IMR-90 (cell line): ENCODE data around the gene CARMIL1. TPM values are rescaled to one million over a fixed set of nuclear protein-coding genes. Genes with fewer than 3 reads are reported as not detected.

Experiments
- ATAC-seq: fragments of 200-7000 bp; cut with Tn5 transposase; 2 replicates; pipeline ENCODE4 v1.9.1; 2020; ENCODE audit warnings: low read depth, mild to moderate bottlenecking, moderate library complexity
- BruUV-seq: library from RNA; stranded (reverse); fragments of 400-500 nt; replicated peaks from 2 replicates; lab custom pipeline; 2021; lab: Mats Ljungman, UMichigan
- CTCF ChIA-PET: fragments of 300-600 bp; formaldehyde crosslinking; extraction: SDS; loops from one replicate; lab custom pipeline; 2021; ENCODE audit warnings: antibody characterized with exemption; lab: Yijun Ruan, JAX
- POLR2A ChIA-PET: fragments of 300-600 bp; sonication (Branson Sonifier 250); formaldehyde crosslinking; loops from one replicate; lab custom pipeline; 2022; ENCODE audit warnings: antibody characterized with exemption; ENCODE audit not compliant: unreplicated experiment; lab: Charles Lee
- DNase-seq: peaks from one replicate; pipeline ENCODE4 v3.0.0; 2013
- H2AFZ ChIP-seq: replicated peaks from 2 replicates; pipeline ENCODE3; 2013; ENCODE audit warnings: low read length, mild to moderate bottlenecking; ENCODE audit not compliant: poor library complexity
- H2AK5ac ChIP-seq: 2 replicates; pipeline ENCODE4 v1.6.1; 2013; ENCODE audit warnings: low read depth, low read length, inconsistent platforms
- H2AK9ac ChIP-seq: replicated peaks from 2 replicates; pipeline ENCODE3; 2013; ENCODE audit warnings: mild to moderate bottlenecking, low read depth, low read length, moderate library complexity; ENCODE audit not compliant: poor library complexity
- H2BK120ac ChIP-seq: 2 replicates; pipeline ENCODE4 v1.6.1; 2013; ENCODE audit warnings: low read depth, low read length, inconsistent platforms
- H2BK15ac ChIP-seq: 3 replicates; pipeline ENCODE4 v1.6.1; 2013; ENCODE audit warnings: low read depth, low read length, inconsistent platforms
- H2BK20ac ChIP-seq: 2 replicates; pipeline ENCODE4 v1.6.1; 2013; ENCODE audit warnings: low read depth, mild to moderate bottlenecking, inconsistent platforms, low read length, moderate library complexity
- H2BK5ac ChIP-seq: 2 replicates; pipeline ENCODE4 v1.6.1; 2013; ENCODE audit warnings: mild to moderate bottlenecking, low read depth, low read length, inconsistent platforms; ENCODE audit not compliant: poor library complexity, severe bottlenecking
- H3K14ac ChIP-seq: replicated peaks from 2 replicates; pipeline ENCODE4 v1.6.1; 2013; ENCODE audit warnings: low read depth, low read length, inconsistent platforms
- H3K18ac ChIP-seq: 2 replicates; pipeline ENCODE4 v1.6.1; 2013; ENCODE audit warnings: low read depth, low read length, control low read depth
- H3K23ac ChIP-seq: 2 replicates; pipeline ENCODE4 v1.6.1; 2013; ENCODE audit warnings: low read depth, low read length, inconsistent platforms
- H3K27ac ChIP-seq: 2 replicates; pipeline ENCODE4 v1.5.1; 2013; ENCODE audit warnings: mild to moderate bottlenecking, control low read depth, low read length; ENCODE audit not compliant: insufficient read depth
- H3K27me3 ChIP-seq: 2 replicates; pipeline ENCODE4 v1.6.1; 2013; ENCODE audit warnings: low read length; ENCODE audit not compliant: control insufficient read depth, insufficient read depth
- H3K36me3 ChIP-seq: 2 replicates; pipeline ENCODE4 v1.6.1; 2013; ENCODE audit warnings: low read length, mixed read lengths; ENCODE audit not compliant: control insufficient read depth, insufficient read depth
- H3K4ac ChIP-seq: 2 replicates; pipeline ENCODE4 v1.6.1; 2013; ENCODE audit warnings: low read depth, low read length, inconsistent platforms
- H3K4me1 ChIP-seq: 2 replicates; pipeline ENCODE4 v1.6.1; 2013; ENCODE audit warnings: low read length, mixed read lengths; ENCODE audit not compliant: control insufficient read depth, insufficient read depth
- H3K4me2 ChIP-seq: 2 replicates; pipeline ENCODE4 v1.6.1; 2013; ENCODE audit warnings: low read depth, mild to moderate bottlenecking, control low read depth, low read length, moderate library complexity
- H3K4me3 ChIP-seq: 2 replicates; pipeline ENCODE4 v1.5.1; 2013; ENCODE audit warnings: low read depth, mild to moderate bottlenecking, control low read depth, low read length, moderate library complexity; ENCODE audit not compliant: insufficient read depth
- H3K56ac ChIP-seq: 2 replicates; pipeline ENCODE4 v1.6.1; 2013; ENCODE audit warnings: low read length, inconsistent platforms; ENCODE audit not compliant: insufficient read depth; ENCODE audit errors: extremely low read depth
- H3K79me1 ChIP-seq, 2 experiments: 2 replicates each; pipeline ENCODE4 v1.6.1; 2013; ENCODE audit warnings: low read length in 2 of 2, inconsistent platforms in 1 of 2, low read depth in 1 of 2
- H3K9ac ChIP-seq: 2 replicates; pipeline ENCODE4 v1.6.1; 2013; ENCODE audit warnings: low read depth, low read length, control low read depth
- H3K9me1 ChIP-seq: 2 replicates; pipeline ENCODE4 v1.6.1; 2013; ENCODE audit warnings: low read length, inconsistent platforms; ENCODE audit not compliant: insufficient read depth
- H3K9me3 ChIP-seq: 2 replicates; pipeline ENCODE4 v1.6.1; 2013; ENCODE audit warnings: low read length; ENCODE audit not compliant: control insufficient read depth, insufficient read depth
- H4K20me1 ChIP-seq: 2 replicates; pipeline ENCODE4 v1.6.1; 2013; ENCODE audit warnings: low read length, inconsistent platforms; ENCODE audit not compliant: insufficient read depth
- H4K5ac ChIP-seq: 2 replicates; pipeline ENCODE4 v1.6.1; 2013; ENCODE audit warnings: mild to moderate bottlenecking, low read depth, low read length, control low read depth
- H4K8ac ChIP-seq, 2 experiments: 2 replicates each; pipeline ENCODE4 v1.6.1; 2013; ENCODE audit warnings: low read depth in 2 of 2, low read length in 2 of 2, control low read depth in 1 of 2, inconsistent platforms in 1 of 2
- H4K91ac ChIP-seq: 2 replicates; pipeline ENCODE4 v1.6.1; 2013; ENCODE audit warnings: low read depth, low read length, inconsistent platforms; ENCODE audit not compliant: insufficient read depth
- BHLHE40 ChIP-seq: fragments of 150-350 bp; IDR thresholded peaks from 2 replicates; pipeline ENCODE4 v1.6.1; 2016; ENCODE audit warnings: mild to moderate bottlenecking, low read depth, low read length
- CEBPB ChIP-seq: IDR thresholded peaks from 2 replicates; pipeline ENCODE4 v1.6.1; 2012; ENCODE audit warnings: low read depth, low read length, improper control_type of control experiment
- CHD1 ChIP-seq: IDR thresholded peaks from 2 replicates; pipeline ENCODE4 v1.6.1; 2012; ENCODE audit warnings: low read depth, low read length, improper control_type of control experiment
- FOS ChIP-seq: fragments of 150-350 bp; IDR thresholded peaks from 2 replicates; pipeline ENCODE4 v1.6.1; 2016; ENCODE audit warnings: low read depth, low read length
- MAFK ChIP-seq: IDR thresholded peaks from 2 replicates; pipeline ENCODE4 v1.6.1; 2012; ENCODE audit warnings: low read depth, low read length, improper control_type of control experiment
- MAZ ChIP-seq: IDR thresholded peaks from 2 replicates; pipeline ENCODE4 v1.6.1; 2012; ENCODE audit warnings: low read depth, mild to moderate bottlenecking, low read length, improper control_type of control experiment, moderate library complexity, borderline replicate concordance
- MXI1 ChIP-seq: IDR thresholded peaks from 2 replicates; pipeline ENCODE4 v1.6.1; 2012; ENCODE audit warnings: low read depth, mild to moderate bottlenecking, low read length, moderate library complexity, borderline replicate concordance
- NFE2L2 ChIP-seq: fragments of 150-350 bp; IDR thresholded peaks from 2 replicates; pipeline ENCODE4 v1.6.1; 2016; ENCODE audit warnings: low read depth, mild to moderate bottlenecking, low read length
- POLR2A ChIP-seq: IDR thresholded peaks from 2 replicates; pipeline ENCODE4 v1.6.1; 2012; ENCODE audit warnings: mild to moderate bottlenecking, low read depth, low read length
- RCOR1 ChIP-seq: IDR thresholded peaks from 2 replicates; pipeline ENCODE4 v1.6.1; 2012; ENCODE audit warnings: mild to moderate bottlenecking, low read length, improper control_type of control experiment; ENCODE audit not compliant: insufficient replicate concordance
- SMC3 ChIP-seq: fragments of 150-350 bp; IDR thresholded peaks from 2 replicates; pipeline ENCODE4 v1.6.1; 2016; ENCODE audit warnings: low read depth, mild to moderate bottlenecking, antibody characterized with exemption, low read length, moderate library complexity
- WGBS, 2 experiments: methylation state at CpG; one replicate each; pipeline versions ENCODE4 v1.1.5 to v1.1.7; 2013; ENCODE audit warnings: missing lambda C conversion rate in 2 of 2; ENCODE audit not compliant: insufficient read length in 1 of 2; ENCODE audit errors: extremely low coverage in 2 of 2; 5-methylcytosine and 5-hydroxymethylcytosine counted together
- dilution Hi-C: fragments of 300-500 bp; cut with HindIII; formaldehyde crosslinking; loops from one replicate; pipeline ENCODE4 v1.14.3; 2018; ENCODE audit warnings: low sequenced_read_pairs; ENCODE audit not compliant: unreplicated experiment
- in situ Hi-C: fragments of 300-500 bp; cut with MboI; formaldehyde crosslinking; loops from 3 replicates; pipeline ENCODE4 v1.14.3; 2019; ENCODE audit warnings: low sequenced_read_pairs, inconsistent platforms, mixed read lengths
- intact Hi-C: fragments of 100-400 bp; cut with micrococcal nuclease; formaldehyde crosslinking; loops from 2 replicates; pipeline ENCODE4 v1.10.0; 2022
- polyA plus RNA-seq, 3 experiments: library from polyadenylated mRNA; depleted of rRNA; stranded (reverse); fragments of >200 nt; gene quantifications; 2 replicates each; pipeline ENCODE4 v1.2.3, GENCODE V29; 2012; ENCODE audit warnings: low replicate concordance in 1 of 3
- total RNA-seq: library from RNA; depleted of rRNA; stranded (reverse); fragments of >200 nt; gene quantifications from 2 replicates; pipeline ENCODE4 v1.2.3, GENCODE V29; 2012
- TF ChIP-seq, protein P1 (sequence below): fragments of 150-350 bp; IDR thresholded peaks from 2 replicates; pipeline ENCODE4 v1.6.1; 2017; ENCODE audit warnings: mild to moderate bottlenecking, antibody characterized with exemption, low read length, low read depth
- TF ChIP-seq, protein P2 (sequence below): conservative IDR thresholded peaks from 2 replicates; pipeline ENCODE4 v1.5.1; 2012; ENCODE audit warnings: mild to moderate bottlenecking, low read depth, low read length, improper control_type of control experiment

The CARMIL1 gene
- total and polyA plus RNA-seq, 2 of the 4 experiments (the other 2 are of a cell fraction) = 1.3 to 2.9 TPM

DNA sequence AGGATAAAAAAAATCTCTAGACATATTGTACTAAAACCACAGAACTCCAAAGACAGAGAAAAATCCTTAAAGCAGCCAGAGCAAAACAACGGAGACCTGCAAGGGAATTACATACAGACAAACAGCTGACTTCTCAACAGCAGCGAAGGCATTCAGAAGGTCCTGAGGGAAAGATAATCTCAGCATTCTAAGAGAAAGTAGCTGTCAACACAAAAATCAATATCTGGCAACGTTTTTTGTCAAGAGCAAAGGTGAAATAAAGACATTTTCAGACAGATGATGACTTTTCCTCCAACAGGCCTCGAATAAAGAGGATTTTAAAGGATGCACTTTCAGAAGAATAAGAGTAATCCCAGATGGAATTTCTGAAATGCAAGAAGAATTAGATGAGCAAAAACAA is 366.7 kb downstream of the CARMIL1 start:
- TF ChIP-seq CHD1 = no peak
- no peak for TF ChIP-seq SMC3
- TF ChIP-seq RCOR1 = no peak
- TF ChIP-seq, protein P1, sequence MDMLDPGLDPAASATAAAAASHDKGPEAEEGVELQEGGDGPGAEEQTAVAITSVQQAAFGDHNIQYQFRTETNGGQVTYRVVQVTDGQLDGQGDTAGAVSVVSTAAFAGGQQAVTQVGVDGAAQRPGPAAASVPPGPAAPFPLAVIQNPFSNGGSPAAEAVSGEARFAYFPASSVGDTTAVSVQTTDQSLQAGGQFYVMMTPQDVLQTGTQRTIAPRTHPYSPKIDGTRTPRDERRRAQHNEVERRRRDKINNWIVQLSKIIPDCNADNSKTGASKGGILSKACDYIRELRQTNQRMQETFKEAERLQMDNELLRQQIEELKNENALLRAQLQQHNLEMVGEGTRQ = no peak
- TF ChIP-seq CEBPB = no peak
- no peak for TF ChIP-seq FOS
- TF ChIP-seq MAZ = no peak
- no peak for TF ChIP-seq POLR2A
- TF ChIP-seq NFE2L2 = no peak
- TF ChIP-seq, protein P2, sequence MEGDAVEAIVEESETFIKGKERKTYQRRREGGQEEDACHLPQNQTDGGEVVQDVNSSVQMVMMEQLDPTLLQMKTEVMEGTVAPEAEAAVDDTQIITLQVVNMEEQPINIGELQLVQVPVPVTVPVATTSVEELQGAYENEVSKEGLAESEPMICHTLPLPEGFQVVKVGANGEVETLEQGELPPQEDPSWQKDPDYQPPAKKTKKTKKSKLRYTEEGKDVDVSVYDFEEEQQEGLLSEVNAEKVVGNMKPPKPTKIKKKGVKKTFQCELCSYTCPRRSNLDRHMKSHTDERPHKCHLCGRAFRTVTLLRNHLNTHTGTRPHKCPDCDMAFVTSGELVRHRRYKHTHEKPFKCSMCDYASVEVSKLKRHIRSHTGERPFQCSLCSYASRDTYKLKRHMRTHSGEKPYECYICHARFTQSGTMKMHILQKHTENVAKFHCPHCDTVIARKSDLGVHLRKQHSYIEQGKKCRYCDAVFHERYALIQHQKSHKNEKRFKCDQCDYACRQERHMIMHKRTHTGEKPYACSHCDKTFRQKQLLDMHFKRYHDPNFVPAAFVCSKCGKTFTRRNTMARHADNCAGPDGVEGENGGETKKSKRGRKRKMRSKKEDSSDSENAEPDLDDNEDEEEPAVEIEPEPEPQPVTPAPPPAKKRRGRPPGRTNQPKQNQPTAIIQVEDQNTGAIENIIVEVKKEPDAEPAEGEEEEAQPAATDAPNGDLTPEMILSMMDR = no peak
- no peak for TF ChIP-seq BHLHE40
- no peak for TF ChIP-seq MAFK
- no peak for TF ChIP-seq MXI1
- intact Hi-C loops (no loop called here), in situ Hi-C loops (no loop called here), dilution Hi-C loops (no loop called here)
- H4K20me1 ChIP-seq = no peaks in the 10 kb centered on the region
- H3K79me1 ChIP-seq = no peaks in the 10 kb centered on the region
- no peak overlapping the region for H2BK5ac ChIP-seq
- H3K23ac ChIP-seq = no peak overlapping the region
- no peak overlapping the region for H3K4ac ChIP-seq
- no peaks in the 10 kb centered on the region for H3K9me3 ChIP-seq
- DNase-seq = no peak
- no peak overlapping the region for H2BK20ac ChIP-seq
- WGBS, 2 experiments = no CpG with 5 or more reads among the region's 4 CpGs
- no peak overlapping the region for H3K14ac ChIP-seq
- no peak overlapping the region for H4K5ac ChIP-seq
- no peak overlapping the region for H3K4me3 ChIP-seq
- BruUV-seq = no TSS peak
- H3K4me1 ChIP-seq = no peaks in the 10 kb centered on the region
- H3K27me3 ChIP-seq = no peaks in the 10 kb centered on the region
- H3K27ac ChIP-seq = no peak overlapping the region
- no peak overlapping the region for H2BK120ac ChIP-seq
- H4K91ac ChIP-seq = no peak overlapping the region
- H3K9me1 ChIP-seq = no peaks in the 10 kb centered on the region
- H2AFZ ChIP-seq = no peak overlapping the region
- no peak overlapping the region for H3K56ac ChIP-seq
- no peak overlapping the region for H2BK15ac ChIP-seq
- H2AK9ac ChIP-seq = no peak overlapping the region
- H3K36me3 ChIP-seq = no peaks in the 10 kb centered on the region
- CTCF ChIA-PET = no interaction called here
- ATAC-seq = no peak
- no peak overlapping the region for H3K4me2 ChIP-seq
- POLR2A ChIA-PET = no interaction called here
- no peak overlapping the region for H2AK5ac ChIP-seq
- no peak overlapping the region for H3K9ac ChIP-seq
- H3K18ac ChIP-seq = no peak overlapping the region
- H4K8ac ChIP-seq = no peak overlapping the region
